Left ventricle myocardium inferior (tissue), 1 donor: ENCODE measurements around the gene FAM222A. TPM values are rescaled to one million over a fixed set of nuclear protein-coding genes. Genes with fewer than 3 reads are reported as not detected.

Experiments used
- DNase-seq: peaks from one replicate; pipeline ENCODE4 v3.0.0-alpha.2; 2020
- H3K27ac ChIP-seq: fragments of 200-600 bp; replicated peaks from 2 replicates; pipeline ENCODE4 v1.8.0; 2021
- H3K27me3 ChIP-seq: fragments of 200-600 bp; 2 replicates; pipeline ENCODE4 v1.8.0; 2021; ENCODE audit warnings: low read depth
- H3K36me3 ChIP-seq: fragments of 200-600 bp; 2 replicates; pipeline ENCODE4 v1.8.0; 2021
- H3K4me1 ChIP-seq: fragments of 200-600 bp; 2 replicates; pipeline ENCODE4 v1.8.0; 2021
- H3K4me3 ChIP-seq: fragments of 200-600 bp; 2 replicates; pipeline ENCODE4 v1.8.0; 2021; ENCODE audit warnings: mild to moderate bottlenecking, moderate library complexity
- H3K9me3 ChIP-seq: fragments of 200-600 bp; replicated peaks from 2 replicates; pipeline ENCODE4 v1.8.0; 2021
- CTCF ChIP-seq: fragments of 200-600 bp; IDR thresholded peaks from 2 replicates; pipeline ENCODE4 v1.8.0; 2021; ENCODE audit warnings: antibody characterized with exemption, mild to moderate bottlenecking, borderline replicate concordance
- intact Hi-C: fragments of 100-400 bp; cut with micrococcal nuclease; formaldehyde crosslinking; loops from one replicate; pipeline ENCODE4 v1.11.0; 2022
- total RNA-seq: library from RNA; stranded (reverse); fragmentation: NEBNext Ultra II Directional; extraction: Animal tissue kit (Norgen Biotek cat#: 25700); gene quantifications from one replicate; pipeline ENCODE4 v1.2.1, GENCODE V29; 2021
- donor health status: DM: no; HTN: yes; CAD: no; lungs with severe emphysema.

FAM222A gene
- total RNA-seq, 1 donor from 2014 or later, result 20.0 TPM

DNA sequence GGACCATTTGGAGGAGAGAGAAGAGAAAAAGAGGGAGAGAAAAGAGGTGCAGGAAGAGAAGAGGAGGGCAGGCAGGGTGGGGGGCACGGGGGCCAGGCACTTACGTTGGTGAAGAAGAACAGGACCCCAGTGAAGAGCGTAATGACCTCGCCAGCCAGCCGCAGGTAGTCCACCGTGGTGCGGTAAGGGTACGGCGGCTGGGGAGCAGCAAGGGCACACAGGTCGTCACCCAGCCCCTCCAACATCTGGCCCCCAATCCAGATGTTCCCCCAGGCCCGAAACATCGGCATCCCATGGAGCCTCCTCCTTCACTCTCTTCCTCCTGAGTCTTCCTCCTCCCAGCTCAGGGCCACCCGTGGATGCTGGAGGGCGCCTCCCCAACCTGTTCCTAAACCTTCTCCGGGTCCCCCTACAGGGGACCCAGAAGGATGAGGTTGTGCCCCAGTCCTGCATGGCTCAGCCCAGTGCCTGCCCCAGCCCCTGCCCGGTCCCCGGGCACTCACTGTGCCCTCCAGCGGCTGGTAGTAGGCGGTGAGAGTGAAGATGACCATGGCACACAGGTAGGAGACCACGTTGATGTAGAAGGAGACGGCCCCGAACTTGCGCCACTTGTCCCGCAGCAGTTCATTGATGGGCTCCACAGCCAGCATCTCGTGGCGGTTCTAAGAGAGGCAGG is 80.3 kb downstream of the FAM222A start:
- intact Hi-C loops, result no loop called here
- Histone ChIP-seq H3K27ac (no peak overlapping the region), H3K9me3 (no peaks in the 10 kb centered on the region), H3K36me3 (no peaks in the 10 kb centered on the region), H3K27me3 (peaks cover 21% of the 10 kb centered on the region), H3K4me1 (no peaks in the 10 kb centered on the region), H3K4me3 (no peak overlapping the region)
- no peak for DNase-seq
- TF ChIP-seq CTCF, result no peak

DNA sequence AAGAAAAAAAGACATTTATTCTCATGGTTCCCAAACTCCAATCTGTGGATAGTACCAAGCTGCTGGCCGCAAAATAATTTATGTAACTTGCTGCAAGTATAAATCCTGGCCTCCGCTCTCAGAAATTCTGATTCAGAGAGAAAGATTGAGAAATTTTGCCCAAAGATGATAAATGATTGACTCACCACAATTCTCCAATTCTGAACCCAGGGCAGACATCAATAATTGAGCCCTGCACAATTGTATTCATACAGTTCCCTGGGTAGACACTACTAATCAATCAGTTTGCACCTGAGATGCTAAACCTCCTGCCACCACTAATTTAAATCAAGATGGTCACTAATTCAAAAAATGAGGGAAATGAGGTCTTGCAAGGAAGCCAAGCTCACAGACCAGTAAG is 81.4 kb downstream of the FAM222A start:
- H3K4me1 ChIP-seq, result no peaks in the 10 kb centered on the region
- no peak overlapping the region for H3K27ac ChIP-seq
- H3K36me3 ChIP-seq, result no peaks in the 10 kb centered on the region
- no peak for DNase-seq
- H3K27me3 ChIP-seq, result peaks cover 21% of the 10 kb centered on the region
- H3K4me3 ChIP-seq, result no peak overlapping the region
- intact Hi-C loops, result no loop called here
- TF ChIP-seq CTCF, result no peak
- H3K9me3 ChIP-seq, result no peaks in the 10 kb centered on the region

DNA sequence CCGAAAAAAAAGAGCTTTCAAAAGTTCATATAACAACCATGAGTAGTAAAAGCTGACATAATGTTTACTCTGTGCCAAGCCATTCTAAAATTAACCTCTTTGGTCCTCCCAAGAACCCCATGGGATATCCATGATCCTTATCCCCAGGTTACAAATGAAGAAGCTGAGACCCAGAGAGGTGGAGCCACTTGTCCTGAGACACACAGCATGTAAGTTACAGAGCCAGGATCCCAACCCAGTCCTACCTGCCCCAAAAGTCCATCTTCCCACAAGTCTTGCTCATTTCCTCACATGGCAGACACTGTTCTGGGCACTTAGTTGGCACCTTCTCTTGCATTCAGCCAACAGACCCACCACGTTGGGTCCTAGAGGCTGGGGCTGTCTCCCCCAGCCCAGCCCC is 82.4 kb downstream of the FAM222A start:
- H3K4me1 ChIP-seq, result no peaks in the 10 kb centered on the region
- H3K36me3 ChIP-seq, result no peaks in the 10 kb centered on the region
- no peak for TF ChIP-seq CTCF
- H3K27me3 ChIP-seq, result peaks cover 21% of the 10 kb centered on the region
- no peak for DNase-seq
- no peak overlapping the region for H3K4me3 ChIP-seq
- no peak overlapping the region for H3K27ac ChIP-seq
- H3K9me3 ChIP-seq, result no peaks in the 10 kb centered on the region
- intact Hi-C loops, result no loop called here

GRCh38 chr12:109797905-109798669 is 84.5 kb downstream of the FAM222A start:
- DNase-seq, result no peak
- intact Hi-C loops, result no loop called here
- Histone ChIP-seq H3K4me3 (no peak overlapping the region), H3K36me3 (no peaks in the 10 kb centered on the region), H3K27me3 (peaks cover 11% of the 10 kb centered on the region), H3K27ac (no peak overlapping the region), H3K9me3 (no peaks in the 10 kb centered on the region), H3K4me1 (no peaks in the 10 kb centered on the region)
- peak; percentile 9 for TF ChIP-seq CTCF

GRCh38 chr12:109798691-109799090 is 85.1 kb downstream of the FAM222A start:
- no peaks in the 10 kb centered on the region for H3K9me3 ChIP-seq
- no peak for DNase-seq
- H3K27me3 ChIP-seq, result peaks cover 8% of the 10 kb centered on the region
- TF ChIP-seq CTCF, result no peak
- intact Hi-C loops, result no loop called here
- no peak overlapping the region for H3K4me3 ChIP-seq
- no peaks in the 10 kb centered on the region for H3K4me1 ChIP-seq
- H3K36me3 ChIP-seq, result no peaks in the 10 kb centered on the region
- H3K27ac ChIP-seq, result no peak overlapping the region
